HepG2 (cell line): ENCODE data around the gene ITPK1. TPM values are rescaled to one million over a fixed set of nuclear protein-coding genes. Genes with fewer than 3 reads are reported as not detected.

ENCODE experiments used
- RFX1 ChIP-seq: fragments of 450-650 bp; IDR thresholded peaks from 2 replicates; pipeline ENCODE4 v1.6.1; 2017
- SP140L ChIP-seq: sonication (generic); formaldehyde crosslinking; IDR thresholded peaks from 2 replicates; pipeline ENCODE4 v1.4.0; 2020; ENCODE audit warnings: missing genetic modification reagents, borderline replicate concordance
- SP2 ChIP-seq: sonication (generic); formaldehyde crosslinking; IDR thresholded peaks from 2 replicates; pipeline ENCODE4 v1.5.1; 2020; ENCODE audit warnings: mild to moderate bottlenecking, missing genetic modification reagents
- ZNF710 ChIP-seq: sonication (generic); formaldehyde crosslinking; IDR thresholded peaks from 2 replicates; pipeline ENCODE4 v1.5.0; 2020; ENCODE audit warnings: mild to moderate bottlenecking, missing genetic modification reagents, borderline replicate concordance
- ZNF816 ChIP-seq: sonication (generic); formaldehyde crosslinking; IDR thresholded peaks from 2 replicates; pipeline ENCODE4 v1.8.0; 2022; ENCODE audit warnings: missing genetic modification reagents, mild to moderate bottlenecking, borderline replicate concordance
- polyA plus RNA-seq, 8 experiments: library from polyadenylated mRNA; depleted of rRNA in 3 of 8; stranded (reverse) in 7 of 8; unstranded in 1 of 8; fragments of >200 nt; fragmentation: Illumina TruSeq in 4 of 8; extraction: Trizol in 4 of 8; gene quantifications; 2 replicates each; pipeline versions ENCODE4 v1.2.1 to v1.2.3, GENCODE V29; 2011 to 2016; ENCODE audit warnings: low read depth in 4 of 8, missing spikeins in 1 of 8, mixed read lengths in 1 of 8; ENCODE audit not compliant: insufficient read depth in 1 of 8
- total RNA-seq, 5 experiments: library from RNA; depleted of rRNA; stranded (reverse); fragments of >200 nt; fragmentation: Illumina TruSeq; extraction: Trizol; gene quantifications; 2 replicates each; pipeline ENCODE4 v1.2.3, GENCODE V29; 2016; ENCODE audit warnings: low read depth in 1 of 5
- TF ChIP-seq, protein P1 (sequence below): sonication (generic); formaldehyde crosslinking; IDR thresholded peaks from 2 replicates; pipeline ENCODE4 v1.4.0; 2020; ENCODE audit warnings: mild to moderate bottlenecking, missing genetic modification reagents
- TF ChIP-seq, protein P2 (sequence below): sonication (generic); formaldehyde crosslinking; IDR thresholded peaks from one replicate; pipeline ENCODE4 v1.5.1; 2020; ENCODE audit warnings: mild to moderate bottlenecking, missing genetic modification reagents; ENCODE audit errors: not compliant biosample characterization
- TF ChIP-seq, protein P3 (sequence below): IDR thresholded peaks from 2 replicates; pipeline ENCODE4 v1.6.1; 2016; ENCODE audit warnings: mild to moderate bottlenecking, missing biosample characterization, missing genetic modification reagents

Gene ITPK1
- total and polyA plus RNA-seq, 2 of the 13 experiments (the other 11 are each of a cell fraction or from before 2014, with no cell fraction given) = 20.5 to 47.5 TPM

DNA sequence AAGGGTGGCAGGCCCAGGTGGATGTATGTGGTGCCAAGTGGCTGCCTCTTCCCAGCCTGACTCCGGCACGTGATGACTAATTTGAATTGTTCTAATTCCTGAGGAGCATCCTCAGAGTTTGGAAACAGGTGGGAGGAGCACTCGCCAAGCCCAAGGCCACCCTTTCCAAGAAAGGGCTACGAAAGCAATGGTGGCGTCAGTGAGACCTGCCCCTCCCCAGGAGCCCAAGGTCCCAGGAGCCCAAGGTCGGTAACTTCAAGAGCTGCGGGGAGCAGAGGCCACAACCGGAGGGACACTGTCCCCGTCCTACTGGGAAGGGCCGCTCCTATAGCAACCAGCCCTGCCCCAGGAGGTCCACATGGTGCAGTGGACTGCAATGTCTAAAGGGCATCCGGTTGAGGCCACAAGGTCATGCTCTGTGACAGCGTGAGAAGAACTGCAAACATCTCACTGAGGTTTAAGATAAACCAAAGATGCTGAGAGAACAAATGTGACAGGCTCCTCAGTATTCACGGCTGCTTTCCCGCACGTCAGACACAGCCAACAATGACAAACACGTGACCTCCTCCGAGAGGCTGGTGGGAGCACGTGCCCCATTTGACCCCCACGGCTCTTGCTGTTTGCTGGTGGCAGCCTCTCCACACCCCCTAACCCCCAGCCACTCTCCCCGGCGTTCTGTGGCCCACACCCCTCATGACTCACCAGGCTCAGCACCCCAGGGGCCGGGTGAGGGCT, 79.6 kb downstream of the ITPK1 start (continued):
- TF ChIP-seq, protein P1, sequence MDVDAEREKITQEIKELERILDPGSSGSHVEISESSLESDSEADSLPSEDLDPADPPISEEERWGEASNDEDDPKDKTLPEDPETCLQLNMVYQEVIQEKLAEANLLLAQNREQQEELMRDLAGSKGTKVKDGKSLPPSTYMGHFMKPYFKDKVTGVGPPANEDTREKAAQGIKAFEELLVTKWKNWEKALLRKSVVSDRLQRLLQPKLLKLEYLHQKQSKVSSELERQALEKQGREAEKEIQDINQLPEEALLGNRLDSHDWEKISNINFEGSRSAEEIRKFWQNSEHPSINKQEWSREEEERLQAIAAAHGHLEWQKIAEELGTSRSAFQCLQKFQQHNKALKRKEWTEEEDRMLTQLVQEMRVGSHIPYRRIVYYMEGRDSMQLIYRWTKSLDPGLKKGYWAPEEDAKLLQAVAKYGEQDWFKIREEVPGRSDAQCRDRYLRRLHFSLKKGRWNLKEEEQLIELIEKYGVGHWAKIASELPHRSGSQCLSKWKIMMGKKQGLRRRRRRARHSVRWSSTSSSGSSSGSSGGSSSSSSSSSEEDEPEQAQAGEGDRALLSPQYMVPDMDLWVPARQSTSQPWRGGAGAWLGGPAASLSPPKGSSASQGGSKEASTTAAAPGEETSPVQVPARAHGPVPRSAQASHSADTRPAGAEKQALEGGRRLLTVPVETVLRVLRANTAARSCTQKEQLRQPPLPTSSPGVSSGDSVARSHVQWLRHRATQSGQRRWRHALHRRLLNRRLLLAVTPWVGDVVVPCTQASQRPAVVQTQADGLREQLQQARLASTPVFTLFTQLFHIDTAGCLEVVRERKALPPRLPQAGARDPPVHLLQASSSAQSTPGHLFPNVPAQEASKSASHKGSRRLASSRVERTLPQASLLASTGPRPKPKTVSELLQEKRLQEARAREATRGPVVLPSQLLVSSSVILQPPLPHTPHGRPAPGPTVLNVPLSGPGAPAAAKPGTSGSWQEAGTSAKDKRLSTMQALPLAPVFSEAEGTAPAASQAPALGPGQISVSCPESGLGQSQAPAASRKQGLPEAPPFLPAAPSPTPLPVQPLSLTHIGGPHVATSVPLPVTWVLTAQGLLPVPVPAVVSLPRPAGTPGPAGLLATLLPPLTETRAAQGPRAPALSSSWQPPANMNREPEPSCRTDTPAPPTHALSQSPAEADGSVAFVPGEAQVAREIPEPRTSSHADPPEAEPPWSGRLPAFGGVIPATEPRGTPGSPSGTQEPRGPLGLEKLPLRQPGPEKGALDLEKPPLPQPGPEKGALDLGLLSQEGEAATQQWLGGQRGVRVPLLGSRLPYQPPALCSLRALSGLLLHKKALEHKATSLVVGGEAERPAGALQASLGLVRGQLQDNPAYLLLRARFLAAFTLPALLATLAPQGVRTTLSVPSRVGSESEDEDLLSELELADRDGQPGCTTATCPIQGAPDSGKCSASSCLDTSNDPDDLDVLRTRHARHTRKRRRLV (CRISPR knock-in tag) = no peak
- TF ChIP-seq, protein P2, sequence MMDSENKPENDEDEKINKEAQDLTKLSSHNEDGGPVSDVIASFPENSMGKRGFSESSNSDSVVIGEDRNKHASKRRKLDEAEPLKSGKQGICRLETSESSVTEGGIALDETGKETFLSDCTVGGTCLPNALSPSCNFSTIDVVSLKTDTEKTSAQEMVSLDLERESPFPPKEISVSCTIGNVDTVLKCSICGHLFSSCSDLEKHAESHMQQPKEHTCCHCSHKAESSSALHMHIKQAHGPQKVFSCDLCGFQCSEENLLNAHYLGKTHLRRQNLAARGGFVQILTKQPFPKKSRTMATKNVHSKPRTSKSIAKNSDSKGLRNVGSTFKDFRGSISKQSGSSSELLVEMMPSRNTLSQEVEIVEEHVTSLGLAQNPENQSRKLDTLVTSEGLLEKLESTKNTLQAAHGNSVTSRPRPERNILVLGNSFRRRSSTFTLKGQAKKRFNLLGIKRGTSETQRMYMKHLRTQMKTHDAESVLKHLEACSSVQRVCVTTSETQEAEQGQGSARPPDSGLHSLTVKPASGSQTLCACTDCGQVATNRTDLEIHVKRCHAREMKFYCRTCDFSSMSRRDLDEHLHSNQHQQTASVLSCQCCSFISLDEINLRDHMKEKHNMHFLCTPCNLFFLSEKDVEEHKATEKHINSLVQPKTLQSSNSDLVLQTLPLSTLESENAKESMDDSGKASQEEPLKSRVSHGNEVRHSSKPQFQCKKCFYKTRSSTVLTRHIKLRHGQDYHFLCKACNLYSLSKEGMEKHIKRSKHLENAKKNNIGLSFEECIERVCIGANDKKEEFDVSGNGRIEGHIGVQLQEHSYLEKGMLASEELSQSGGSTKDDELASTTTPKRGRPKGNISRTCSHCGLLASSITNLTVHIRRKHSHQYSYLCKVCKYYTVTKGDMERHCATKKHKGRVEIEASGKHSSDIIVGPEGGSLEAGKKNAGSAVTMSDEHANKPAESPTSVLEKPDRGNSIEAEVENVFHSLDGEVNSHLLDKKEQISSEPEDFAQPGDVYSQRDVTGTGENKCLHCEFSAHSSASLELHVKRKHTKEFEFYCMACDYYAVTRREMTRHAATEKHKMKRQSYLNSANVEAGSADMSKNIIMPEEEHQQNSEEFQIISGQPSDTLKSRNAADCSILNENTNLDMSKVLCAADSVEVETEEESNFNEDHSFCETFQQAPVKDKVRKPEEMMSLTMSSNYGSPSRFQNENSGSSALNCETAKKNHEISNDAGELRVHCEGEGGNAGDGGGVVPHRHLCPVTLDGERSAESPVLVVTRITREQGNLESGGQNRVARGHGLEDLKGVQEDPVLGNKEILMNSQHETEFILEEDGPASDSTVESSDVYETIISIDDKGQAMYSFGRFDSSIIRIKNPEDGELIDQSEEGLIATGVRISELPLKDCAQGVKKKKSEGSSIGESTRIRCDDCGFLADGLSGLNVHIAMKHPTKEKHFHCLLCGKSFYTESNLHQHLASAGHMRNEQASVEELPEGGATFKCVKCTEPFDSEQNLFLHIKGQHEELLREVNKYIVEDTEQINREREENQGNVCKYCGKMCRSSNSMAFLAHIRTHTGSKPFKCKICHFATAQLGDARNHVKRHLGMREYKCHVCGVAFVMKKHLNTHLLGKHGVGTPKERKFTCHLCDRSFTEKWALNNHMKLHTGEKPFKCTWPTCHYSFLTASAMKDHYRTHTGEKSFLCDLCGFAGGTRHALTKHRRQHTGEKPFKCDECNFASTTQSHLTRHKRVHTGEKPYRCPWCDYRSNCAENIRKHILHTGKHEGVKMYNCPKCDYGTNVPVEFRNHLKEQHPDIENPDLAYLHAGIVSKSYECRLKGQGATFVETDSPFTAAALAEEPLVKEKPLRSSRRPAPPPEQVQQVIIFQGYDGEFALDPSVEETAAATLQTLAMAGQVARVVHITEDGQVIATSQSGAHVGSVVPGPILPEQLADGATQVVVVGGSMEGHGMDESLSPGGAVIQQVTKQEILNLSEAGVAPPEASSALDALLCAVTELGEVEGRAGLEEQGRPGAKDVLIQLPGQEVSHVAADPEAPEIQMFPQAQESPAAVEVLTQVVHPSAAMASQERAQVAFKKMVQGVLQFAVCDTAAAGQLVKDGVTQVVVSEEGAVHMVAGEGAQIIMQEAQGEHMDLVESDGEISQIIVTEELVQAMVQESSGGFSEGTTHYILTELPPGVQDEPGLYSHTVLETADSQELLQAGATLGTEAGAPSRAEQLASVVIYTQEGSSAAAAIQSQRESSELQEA = no peak
- TF ChIP-seq SP140L (CRISPR knock-in tag) (no peak), ZNF710 (CRISPR knock-in tag) (peak; percentile 68; the same call in 1 of the 2 replicates), RFX1 (peak; percentile 87), SP2 (CRISPR knock-in tag) (no peak), ZNF816 (CRISPR knock-in tag) (no peak)
- TF ChIP-seq, protein P3, sequence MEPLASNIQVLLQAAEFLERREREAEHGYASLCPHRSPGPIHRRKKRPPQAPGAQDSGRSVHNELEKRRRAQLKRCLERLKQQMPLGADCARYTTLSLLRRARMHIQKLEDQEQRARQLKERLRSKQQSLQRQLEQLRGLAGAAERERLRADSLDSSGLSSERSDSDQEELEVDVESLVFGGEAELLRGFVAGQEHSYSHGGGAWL (CRISPR knock-in tag) = peak; percentile 24; the same call in 1 of the 2 replicates
